Embryonic facial prominence (tissue), 1 donor: Measurements from ENCODE around the gene RBM17.
"Not testable (repeated sequence)": the region's sequence is repeated elsewhere in the genome, so short reads cannot be mapped to it uniquely, and the experiment has no call there.

Experiments used
- DNase-seq: peaks from one replicate; pipeline ENCODE4 v3.0.0-alpha.2; 2016; ENCODE audit errors: extremely low spot score

Gene RBM17

GRCh38 chr10:6112893-6113292 lies 24.1 kb downstream of the RBM17 start:
- no peak for DNase-seq

DNA sequence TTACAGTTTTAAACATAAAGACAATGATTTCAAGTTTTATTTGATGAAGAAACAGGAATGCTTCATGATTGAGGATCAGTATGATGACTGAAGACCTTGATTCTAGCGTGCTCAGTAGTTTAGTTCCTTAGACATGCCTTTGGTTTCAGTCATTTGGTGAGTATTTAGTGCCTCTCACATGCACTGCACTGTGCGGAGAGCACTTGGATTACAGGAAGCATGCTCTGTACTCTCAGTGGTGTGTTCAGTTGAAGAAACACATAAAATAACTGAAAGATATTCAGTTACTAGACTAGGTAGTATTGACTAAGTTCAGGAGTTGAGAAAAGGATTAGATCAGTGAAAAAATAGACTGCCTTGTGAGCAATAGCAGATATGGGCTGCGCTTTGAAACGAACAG lies 25.5 kb downstream of the RBM17 start:
- DNase-seq, result no peak

DNA sequence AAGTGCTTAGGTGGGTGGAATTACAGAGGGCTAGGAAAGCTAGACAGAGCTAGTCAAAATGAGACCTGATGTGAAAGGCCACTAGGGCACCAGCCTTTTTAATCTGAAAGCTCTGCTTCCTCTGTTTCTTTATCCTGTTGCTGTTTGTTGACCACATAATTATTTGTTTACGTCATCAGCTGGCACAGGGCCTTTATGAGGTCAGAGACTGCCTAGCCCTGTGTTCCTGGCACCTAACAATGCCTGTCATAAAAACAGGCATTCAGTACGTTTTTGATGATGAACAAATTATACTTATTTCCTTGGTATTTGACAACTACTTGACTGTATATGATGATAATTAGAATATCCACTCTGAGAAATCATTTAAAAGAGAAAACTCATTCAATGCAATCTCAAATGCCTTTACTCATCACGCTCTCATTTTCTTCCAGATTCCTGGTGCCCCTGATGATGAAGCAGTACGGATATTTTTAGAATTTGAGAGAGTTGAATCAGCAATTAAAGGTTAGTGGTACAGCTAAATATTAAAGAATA lies 26.0 kb downstream of the RBM17 start:
- DNase-seq, result no peak

- no peak for DNase-seq
Observed at GRCh38 chr10:6115411-6115810, 26.6 kb downstream of the RBM17 start.

DNA sequence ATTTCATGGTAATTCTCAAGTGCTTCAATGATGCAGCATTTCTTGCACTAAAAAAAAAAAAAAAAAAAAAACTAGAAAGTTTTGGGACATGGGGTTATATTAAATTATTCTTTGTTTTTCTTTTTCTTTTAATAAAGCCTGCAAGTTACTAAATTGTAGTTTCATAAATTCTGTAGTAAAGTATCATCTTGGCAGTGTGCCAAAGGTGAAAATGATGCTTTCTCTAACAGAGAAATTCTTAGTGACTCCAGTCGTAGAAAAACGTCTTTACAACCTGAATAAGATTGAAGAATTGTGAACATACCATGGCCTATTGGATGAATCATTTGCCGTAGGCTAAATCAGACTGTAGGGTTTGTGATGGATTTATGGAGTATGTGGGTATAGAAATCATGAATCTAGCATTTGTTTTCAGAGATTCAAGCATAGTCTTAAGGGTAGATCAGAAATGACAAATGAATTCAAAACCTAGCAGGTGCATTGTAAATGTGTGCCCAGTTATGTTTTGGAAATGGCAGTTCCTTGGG lies 27.1 kb downstream of the RBM17 start:
- DNase-seq, result no peak

GRCh38 chr10:6116806-6117205 lies 28.0 kb downstream of the RBM17 start:
- DNase-seq, result no peak

DNA sequence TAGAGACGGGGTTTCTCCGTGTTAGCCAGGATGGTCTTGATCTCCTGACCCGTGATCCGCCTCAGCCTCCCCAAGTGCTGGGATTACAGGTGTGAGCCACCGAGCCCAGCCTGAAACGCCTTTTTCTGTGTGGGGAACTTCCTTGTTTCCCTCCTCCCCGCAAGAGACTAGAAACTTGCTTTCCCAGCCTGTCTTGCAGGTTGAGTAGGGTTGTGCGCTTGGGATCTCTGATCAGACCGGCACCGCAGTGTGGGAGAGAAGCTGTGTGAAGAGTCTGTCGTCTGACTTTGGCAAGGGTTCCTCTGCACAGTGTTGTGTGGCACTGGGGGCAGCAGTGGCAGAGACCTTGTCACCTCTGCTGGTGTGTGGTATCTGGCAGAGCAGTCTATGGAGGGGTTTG lies 28.9 kb downstream of the RBM17 start:
- no peak for DNase-seq

DNA sequence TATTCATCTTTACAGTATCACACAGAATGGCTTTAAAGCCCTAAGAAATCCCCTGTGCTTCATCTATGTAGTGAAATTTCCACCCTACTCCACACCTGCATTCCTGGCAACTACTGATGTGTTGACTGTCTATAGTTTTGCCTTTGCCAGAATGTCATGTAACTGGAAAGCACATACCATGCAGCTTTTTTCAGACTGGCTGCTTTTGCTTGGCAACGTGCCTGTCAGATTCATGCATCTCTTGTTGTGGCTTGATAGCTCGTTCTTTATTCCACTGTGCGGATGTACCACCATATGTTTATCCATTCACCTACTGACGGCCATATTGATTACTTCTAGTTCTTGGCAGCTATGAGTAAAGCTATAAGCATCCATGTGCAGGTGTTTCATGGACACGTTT lies 30.6 kb downstream of the RBM17 start:
- no peak for DNase-seq

DNA sequence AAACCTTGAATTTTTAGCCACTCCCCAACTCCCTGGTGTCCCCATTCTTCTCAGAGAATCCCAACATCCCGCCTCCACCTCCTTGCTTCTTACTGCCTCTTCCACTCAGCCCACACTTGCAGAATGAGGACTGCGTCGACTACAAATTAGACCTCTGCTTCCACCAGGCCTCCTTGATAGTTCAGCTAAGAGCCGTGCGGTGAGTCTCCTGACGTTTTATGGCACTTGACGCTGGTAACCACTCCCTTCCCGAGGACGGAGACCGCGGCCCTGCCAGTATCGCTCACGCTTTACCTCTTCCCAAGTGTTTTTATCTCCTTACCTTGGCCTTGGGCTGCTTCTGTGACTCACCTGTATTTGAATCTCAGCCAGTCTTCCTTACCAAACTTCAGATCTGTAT lies 31.1 kb downstream of the RBM17 start:
- no peak for DNase-seq

GRCh38 chr10:6120691-6121090 lies 31.9 kb downstream of the RBM17 start:
- no peak for DNase-seq

- no peak for DNase-seq
Observed at GRCh38 chr10:6121146-6121545, 32.3 kb downstream of the RBM17 start.

DNA sequence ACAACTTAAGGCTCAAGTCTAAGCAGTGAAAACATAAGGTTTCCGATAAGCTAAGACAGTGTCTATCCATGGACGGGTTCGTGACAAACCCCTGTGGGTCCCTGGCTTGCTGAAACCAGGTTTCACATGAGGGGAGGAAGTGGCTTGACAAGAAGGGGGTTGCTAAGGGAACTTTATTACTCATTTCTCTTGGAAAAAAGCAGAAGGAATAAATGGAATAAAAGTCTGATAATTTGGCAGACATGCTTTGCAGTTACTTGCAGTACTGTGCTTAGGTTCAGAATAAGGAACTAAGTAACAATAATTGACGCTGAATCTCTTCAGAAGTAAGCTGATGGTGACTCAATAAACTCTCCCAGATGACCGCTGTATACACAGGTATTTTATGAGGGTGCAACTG lies 34.7 kb downstream of the RBM17 start:
- DNase-seq, result no peak

GRCh38 chr10:6124666-6125065 lies 35.8 kb downstream of the RBM17 start:
- DNase-seq, result no peak

- DNase-seq, result not testable (repeated sequence)
Observed at GRCh38 chr10:6127461-6127860, 38.6 kb downstream of the RBM17 start.

DNA sequence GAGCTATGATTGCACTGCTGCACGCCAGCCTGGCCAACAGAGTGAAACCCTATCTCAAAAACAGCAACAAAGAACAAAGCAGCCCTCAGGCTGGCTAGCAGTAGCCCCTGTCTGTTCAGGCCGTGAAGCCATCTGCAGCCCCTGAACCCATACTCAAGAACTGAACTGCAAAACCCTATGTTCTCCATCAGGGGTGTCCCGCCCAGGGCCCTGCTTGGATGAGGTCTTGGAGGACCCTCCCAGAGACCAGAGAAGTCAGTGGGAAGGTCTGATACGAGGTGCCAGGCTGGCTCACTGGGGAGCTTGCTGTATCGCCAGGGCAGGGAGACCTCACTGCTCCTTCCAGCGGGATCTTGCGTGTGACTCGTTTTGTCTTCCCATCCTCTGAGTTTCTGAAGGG lies 39.3 kb downstream of the RBM17 start:
- DNase-seq, result no peak

DNA sequence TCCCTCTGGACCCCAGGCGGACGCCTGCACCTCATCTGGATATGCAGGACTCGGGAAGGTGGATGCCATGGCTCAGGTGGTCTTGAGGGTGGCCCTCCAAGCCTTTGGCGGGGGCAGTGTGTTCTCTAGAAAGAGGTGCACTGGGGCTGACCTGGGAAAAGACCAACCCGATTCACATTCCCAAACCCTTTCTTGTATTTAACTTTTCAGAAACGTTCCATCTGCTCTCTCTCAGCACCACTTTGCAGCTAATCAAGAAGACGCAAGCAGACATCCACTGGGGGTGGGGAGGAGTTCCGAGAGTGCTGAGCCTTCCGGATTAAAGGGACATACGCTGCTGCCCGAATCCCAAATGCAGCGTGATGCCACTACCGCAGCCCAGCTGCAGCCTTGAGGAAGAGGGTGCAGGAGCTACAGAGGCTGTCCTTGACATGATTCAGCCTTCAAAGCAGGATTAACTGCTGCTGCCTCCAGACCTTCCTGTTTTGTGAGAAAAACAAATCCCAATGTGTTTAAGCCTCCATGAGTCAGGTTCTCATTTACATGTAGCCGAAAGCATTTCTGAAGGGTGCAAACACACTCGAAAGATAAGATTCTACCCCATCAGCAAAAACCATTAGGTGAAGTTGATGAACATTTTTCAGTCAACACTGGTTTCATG lies 39.9 kb downstream of the RBM17 start:
- DNase-seq, result no peak

DNA sequence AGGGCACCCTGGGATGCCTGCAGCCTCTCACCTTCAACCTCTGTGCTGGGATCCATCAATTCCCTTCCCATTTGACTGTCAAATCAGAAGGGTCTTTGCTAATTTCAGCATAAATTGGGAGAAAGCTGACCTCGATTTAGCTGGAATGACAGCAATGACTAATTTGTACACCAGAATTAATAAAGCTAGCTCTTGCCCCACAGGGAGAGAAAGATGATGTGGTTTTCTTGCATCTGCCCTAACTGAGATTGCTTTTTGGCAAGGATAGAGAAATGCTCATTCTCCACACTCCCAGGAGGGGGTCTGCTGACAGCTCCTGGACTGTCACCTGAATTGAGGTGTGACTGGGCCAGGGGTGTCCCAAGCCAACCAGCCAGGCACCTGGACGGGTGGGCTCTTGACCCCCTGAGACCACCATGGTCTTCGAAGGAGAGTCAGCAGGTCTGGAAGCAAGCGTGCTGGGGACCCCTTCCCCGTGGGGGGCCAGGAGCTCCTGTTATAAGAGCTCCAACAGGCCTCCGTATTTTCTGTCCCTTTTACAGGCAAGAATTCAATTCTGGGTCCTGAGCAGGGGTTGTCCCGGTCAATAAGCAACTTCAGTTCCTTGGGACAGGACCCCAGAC lies 42.1 kb downstream of the RBM17 start:
- no peak for DNase-seq

DNA sequence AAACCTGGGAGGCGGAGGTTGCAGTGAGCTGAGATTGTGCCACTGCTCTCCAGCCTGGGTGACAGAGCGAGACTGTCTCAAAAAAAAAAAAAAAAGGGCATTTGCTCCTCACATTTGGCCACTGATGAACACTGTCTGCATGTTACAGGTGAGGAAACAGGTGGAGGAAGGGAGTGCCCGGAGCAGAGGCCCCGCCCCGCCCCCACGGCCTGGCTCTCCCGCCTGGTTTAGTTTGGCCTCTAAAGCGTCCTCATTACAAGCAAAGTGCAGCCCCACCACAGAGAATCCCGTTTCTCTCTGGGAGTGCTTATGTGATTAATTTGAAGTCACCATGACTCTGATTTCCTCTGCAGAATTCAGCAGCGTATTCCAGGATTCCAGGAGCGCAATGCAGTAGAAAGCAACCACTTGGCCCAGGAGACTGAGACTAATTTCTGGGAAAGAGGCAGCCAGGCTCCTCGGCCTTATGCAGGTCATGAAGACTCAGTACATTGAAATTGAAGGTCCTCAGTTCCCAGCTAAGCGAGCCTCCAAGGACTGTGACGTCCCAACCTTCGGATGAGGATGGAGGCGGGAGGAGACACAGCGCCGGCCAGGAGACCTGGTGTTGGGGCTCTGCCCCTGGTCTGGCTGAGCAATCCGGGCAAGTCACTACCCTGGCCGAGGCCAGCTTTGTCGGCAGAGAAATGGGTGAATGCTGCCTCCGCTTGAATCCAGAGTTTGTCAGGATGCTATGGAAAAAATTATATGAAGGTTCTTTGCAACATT lies 44.7 kb downstream of the RBM17 start:
- DNase-seq, result no peak

DNA sequence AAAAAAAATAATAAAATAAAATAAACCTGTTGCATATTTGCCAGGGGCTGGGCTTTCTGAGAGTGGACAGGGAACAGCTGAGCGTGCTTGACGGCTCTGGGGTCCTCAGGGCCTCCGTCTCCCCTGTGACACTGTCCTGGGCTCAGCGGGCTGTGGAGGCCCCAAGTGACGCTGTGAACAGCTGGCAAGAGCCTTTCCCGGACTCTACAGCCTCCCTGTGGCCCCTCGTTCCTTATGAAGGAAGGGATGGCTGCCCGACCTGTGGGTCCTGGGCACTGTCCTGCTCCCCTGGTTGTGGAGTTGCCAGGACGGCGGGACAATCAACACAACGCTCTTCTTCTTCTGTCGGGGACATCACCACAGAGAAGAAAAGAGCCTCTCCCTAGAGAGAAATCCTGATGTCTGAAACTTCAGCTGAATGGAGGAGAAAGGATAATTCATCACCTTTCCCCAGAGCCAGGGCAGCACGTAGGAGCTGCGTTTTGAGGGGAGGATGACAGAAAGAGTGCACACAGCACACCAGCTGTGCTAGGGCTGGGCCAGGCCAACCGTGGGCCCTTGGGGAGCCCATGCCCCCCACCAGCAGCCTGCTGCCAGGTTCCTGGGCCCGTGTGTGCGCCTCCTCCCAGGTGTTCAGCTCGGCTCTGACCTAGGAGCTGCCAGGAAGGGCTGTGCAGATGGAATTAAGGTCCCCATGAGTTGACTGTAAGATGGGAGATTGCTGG lies 45.4 kb downstream of the RBM17 start:
- no peak for DNase-seq

GRCh38 chr10:6135039-6135438 lies 46.2 kb downstream of the RBM17 start:
- no peak for DNase-seq

- DNase-seq, result no peak
Observed at GRCh38 chr10:6135589-6136168, 46.8 kb downstream of the RBM17 start.
